HL-60/S4 treated with retinoic acid at 250 ng/mL for 4 days and 3 days (cell line): ENCODE measurements around the gene TEX35.
"Not testable (repeated sequence)": the region's sequence is repeated elsewhere in the genome, so short reads cannot be mapped to it uniquely, and the experiment has no call there.

ENCODE experiments used
- in situ Hi-C: fragments of 300-500 bp; cut with MboI; formaldehyde crosslinking; loops from 2 replicates; pipeline ENCODE4 v1.7.0; 2022; ENCODE audit warnings: low sequenced_read_pairs

Gene TEX35

DNA sequence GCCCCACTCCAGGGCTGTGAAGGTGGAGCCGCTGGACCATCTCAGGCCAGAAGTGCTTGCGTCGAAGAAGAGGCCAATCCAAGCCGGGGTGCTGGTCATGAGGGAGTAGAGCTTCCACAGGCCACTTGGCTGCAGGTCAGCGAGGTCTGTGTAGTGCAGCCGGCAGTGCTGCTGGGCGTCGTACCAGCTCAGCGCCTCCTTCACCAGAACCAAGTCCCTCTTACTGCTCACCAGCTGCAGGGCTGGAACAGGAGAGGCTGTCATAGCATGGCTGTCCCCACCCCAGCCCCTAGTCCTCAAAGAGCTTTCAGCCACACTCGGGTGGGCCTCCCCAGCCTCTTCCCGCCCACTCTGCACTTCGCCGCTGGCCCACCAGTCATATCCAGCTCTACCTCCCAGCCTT is 18.3 kb upstream of the TEX35 start:
- in situ Hi-C loops = no loop called here

DNA sequence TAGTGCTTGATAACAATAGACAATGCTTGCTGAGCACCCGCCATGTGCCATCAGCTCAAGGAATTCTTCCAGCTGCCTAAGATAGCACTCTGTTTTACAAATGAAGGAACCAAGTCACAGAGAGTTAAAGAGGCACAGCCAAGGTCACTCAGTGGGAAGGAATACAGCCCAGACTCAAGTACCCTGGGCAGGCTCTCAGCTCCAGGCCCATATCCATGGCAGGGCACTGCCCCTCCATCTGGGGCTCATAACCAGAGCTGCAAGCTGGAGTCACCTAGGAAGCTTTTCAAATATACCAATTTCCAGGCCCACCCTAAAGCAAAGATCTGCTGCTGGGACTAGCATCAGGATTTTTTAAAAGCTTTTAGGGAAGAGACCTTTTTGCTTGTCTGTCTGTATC is 17.8 kb upstream of the TEX35 start:
- in situ Hi-C loops = no loop called here

GRCh38 chr1:178495741-178496409 is 17.0 kb upstream of the TEX35 start:
- in situ Hi-C loops = no loop called here

DNA sequence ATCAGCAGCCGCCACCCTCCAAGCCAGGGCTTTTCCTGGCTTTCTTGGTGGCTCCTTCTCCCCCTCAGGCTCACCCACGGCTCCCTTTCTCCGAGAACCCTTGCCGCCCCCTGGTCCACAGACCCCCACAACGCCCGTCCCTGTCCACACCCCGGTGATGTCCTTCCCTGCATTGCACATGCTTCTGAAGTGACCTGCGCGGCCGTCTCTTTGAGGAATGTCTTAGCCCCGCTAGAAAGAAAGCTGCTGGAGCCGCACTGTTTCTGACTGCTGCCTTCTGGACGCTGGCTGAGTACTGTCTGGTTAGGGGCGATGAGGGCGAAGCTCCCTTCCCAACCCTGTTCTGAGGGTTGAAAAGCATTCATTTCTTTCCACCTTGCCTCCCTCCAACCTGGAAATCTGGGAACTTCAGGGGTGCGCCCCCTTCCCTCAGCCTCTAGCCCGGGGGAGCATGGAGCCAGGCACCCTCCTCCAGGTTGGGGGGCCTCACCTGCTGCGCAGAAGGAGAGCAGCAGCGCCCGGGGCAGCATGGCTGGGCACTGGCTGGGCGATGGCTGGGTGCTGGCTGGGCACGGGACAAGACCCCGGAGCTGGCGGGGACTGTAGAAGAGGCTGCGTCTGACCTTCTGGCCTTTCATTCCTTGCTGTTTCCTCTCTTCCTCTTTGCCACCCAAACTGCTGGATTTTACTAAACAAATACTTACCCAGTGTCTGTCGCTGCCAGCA is 16.3 kb upstream of the TEX35 start, which contains the start of gene CLEC20A:
Gene CLEC20A, minus strand, starts transcription at position 555 of the 726 bp plus-strand sequence. Its CDS starts 25 bp downstream, at position 530.
- in situ Hi-C loops = no loop called here

DNA sequence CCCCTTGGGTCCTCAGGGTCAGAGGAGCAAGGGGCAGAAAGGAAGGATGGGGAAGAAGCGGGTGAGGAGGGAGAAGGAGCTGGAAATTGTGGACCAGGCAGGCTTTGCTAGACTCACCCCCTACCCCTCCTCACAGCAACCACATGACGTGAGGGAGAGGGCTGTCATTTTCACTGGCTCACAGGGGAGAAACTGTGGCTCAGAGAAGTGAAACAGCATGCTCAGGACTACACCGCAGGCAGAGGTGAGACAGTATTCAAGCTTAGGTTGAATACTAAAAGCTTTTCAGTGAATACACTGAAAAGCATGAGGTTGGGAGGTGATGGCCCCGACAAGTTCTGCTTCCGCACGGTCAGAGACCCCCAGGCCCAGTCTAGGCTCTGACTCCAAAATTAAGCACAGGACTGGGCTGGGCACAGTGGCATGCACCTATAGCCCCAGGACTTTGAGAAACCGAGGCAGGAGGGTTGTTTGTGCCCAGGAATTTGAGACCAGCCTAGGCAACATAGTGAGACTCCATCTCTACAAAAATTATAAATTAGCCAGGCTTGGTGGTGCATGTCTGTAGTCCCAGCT is 14.9 kb upstream of the TEX35 start:
- in situ Hi-C loops = no loop called here

GRCh38 chr1:178498896-178499675 is 13.8 kb upstream of the TEX35 start:
- in situ Hi-C loops = no loop called here

GRCh38 chr1:178500091-178500770 is 12.7 kb upstream of the TEX35 start:
- in situ Hi-C loops = no loop called here

- in situ Hi-C loops = no loop called here
Observed at GRCh38 chr1:178500936-178501554, 11.9 kb upstream of the TEX35 start.

DNA sequence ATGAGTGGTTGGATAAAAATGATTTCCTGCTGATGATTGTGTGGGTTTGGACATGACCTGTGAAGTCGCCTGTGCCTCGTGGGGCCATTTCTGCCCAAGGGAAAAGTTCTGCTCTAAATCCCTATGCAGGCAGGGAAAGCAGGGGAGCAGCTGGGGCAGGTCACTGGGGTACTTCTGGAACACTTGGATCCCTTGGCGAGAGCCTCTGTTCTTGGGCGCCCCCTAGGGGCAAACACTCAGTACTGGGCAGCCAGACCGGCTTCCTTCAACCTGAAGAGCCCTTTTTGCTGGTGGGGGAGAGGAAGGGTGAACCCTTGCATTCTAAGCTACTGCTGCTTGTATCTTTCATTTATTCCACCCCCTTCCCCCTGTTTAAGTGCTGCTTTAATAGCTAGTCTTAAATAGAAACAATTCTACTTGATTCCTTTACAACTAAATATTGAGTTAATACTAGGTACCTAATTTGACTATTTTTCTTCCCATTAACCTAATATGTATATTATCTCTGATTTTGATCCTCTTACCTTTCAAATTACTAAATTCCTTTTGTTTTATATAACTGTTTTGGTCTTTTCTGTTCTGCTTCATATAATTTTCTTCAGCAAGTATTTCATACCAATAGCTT is 11.1 kb upstream of the TEX35 start:
- in situ Hi-C loops = no loop called here

DNA sequence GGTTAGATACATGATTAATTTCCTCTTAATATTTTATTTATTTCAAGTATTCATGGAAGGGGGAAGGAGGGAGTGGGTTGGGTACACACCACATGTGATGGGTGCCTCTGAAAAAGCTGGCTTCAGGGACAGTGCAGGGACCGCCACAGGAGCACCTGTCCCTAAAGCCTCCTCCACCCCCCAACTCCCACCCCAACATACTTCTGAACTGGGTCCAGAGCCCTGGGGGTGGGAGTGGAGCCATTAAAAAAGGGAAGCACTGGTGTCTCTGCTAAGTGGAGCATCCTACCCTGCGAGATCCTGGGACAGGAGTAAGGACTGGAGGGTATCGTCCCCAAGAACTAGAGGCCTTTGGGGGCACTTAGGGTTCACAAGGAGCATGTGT is 10.6 kb upstream of the TEX35 start:
- in situ Hi-C loops = no loop called here

GRCh38 chr1:178502856-178503255 is 10.1 kb upstream of the TEX35 start:
- in situ Hi-C loops = no loop called here

DNA sequence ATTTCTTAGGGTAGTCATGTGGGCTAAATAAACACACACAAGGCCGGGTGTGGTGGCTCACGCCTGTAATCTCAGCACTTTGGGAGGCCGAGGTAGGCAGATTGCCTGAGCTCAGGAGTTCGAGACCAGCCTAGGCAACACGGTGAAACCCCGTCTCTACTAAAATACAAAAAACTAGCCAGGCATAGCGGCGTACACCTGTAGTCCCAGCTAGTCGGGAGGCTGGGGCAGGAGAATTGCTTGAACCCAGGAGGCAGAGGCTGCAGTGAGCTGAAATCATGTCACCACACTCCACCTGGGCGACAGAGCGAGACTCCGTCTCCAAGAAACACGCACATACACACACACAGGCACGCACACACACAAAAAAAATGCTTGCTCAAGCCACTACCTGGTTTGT is 9.6 kb upstream of the TEX35 start:
- in situ Hi-C loops = not testable (repeated sequence)

GRCh38 chr1:178503849-178504248 is 9.1 kb upstream of the TEX35 start:
- in situ Hi-C loops = no loop called here

DNA sequence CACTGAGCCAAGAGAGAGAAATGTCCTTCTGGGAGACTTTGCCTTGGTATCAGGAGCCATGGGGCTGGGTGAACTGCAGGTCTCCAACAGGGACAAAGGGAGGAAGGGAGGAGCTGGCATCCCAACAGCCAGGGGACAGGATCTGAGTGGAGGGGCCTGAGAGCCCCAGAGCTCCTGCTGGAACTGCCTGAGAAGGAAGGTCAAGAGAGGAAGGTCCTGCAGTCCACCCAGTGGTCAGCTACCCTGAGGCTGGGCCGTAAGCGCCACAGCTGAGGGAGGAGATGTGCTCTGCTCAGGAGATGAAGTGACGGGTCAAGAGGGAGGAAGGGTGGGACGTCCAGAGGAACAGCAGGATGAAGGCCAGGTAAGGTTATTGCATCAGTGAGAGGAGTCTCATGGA is 8.6 kb upstream of the TEX35 start:
- in situ Hi-C loops = no loop called here

DNA sequence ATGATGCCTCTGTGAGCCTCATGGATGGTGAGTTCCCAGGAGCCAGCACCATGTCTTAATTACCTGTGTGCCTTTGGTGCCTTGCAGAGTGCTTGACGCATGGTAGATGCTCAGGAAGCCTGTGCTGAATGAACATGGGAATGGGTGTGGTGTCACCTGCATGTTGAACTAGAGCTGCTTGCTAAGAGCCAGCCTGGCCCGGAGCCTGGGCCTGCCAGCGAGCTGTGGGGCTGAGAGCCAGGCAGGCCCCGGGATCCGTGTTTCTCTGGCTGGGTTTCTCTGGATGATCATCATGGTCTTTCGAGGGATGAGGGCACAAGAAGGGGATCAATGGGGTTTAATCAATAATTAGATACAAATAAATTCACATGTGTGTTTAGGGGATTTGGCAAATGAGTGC is 6.7 kb upstream of the TEX35 start:
- in situ Hi-C loops = no loop called here

DNA sequence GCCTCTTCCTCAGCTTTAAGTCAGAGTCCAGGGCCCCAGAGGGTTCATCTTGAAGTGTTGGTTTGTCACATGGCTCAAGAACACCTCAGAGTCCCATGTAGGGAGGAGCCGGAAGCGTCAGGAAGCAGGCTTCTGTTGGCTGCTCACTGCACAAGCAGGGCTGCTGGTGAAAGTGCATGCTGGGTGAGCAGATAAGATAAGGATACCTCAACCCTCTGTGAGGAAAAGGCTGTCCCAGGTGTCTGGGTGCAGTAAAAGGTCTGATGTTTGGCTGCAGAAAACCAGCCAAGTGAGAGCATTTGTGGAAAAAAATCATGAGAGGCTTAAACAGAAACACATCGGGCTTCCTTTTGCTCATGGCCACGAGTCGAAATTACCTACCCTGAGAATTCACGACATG is 6.2 kb upstream of the TEX35 start:
- in situ Hi-C loops = no loop called here

DNA sequence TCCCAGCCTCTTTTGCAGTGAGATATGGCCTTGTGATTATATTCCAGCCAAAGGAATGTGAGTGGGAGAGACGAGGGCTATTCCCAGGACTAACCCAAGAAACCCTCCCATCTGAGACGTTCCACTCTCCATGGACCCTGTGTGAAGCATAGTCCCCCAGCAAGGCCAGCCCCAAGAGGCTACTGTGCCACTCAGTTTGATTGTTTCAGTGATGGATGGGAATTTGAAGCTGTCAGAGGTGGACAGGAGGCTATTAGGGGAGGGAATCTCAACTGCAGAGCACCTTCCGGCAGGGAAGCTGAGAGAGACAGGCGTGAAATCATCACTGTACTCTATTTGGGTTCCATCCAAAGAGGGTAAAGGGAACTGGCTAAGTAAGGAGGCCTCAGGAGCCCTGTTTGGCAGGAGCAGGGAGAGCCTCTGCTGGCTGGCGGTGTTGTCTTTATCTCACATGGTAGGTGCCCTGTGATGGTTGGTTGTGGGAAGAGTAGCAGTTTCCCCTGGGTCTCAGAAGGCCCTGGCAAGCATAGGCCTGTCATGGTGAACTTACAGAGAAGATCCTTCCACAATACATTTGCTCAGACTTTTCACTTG is 3.4 kb upstream of the TEX35 start:
- in situ Hi-C loops = no loop called here

DNA sequence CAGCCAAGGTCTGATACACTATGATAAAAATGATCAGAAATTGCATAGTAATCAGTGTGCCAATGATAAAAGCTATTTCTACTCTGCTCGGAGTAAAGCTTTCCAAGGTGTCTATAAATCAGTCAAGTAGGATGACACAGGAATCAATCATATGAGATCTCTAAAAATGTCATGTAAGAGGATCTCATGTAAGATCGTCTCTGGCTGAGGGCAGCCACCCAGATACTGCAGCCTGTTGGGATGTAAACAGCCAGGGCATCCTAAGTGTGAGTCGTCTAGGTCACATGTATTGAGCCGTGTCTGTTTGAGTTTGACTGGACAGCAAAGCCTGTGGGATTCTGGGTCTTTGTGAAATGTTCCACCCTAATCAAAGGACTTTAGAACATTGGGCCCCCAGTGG is 2.8 kb upstream of the TEX35 start:
- in situ Hi-C loops = no loop called here

DNA sequence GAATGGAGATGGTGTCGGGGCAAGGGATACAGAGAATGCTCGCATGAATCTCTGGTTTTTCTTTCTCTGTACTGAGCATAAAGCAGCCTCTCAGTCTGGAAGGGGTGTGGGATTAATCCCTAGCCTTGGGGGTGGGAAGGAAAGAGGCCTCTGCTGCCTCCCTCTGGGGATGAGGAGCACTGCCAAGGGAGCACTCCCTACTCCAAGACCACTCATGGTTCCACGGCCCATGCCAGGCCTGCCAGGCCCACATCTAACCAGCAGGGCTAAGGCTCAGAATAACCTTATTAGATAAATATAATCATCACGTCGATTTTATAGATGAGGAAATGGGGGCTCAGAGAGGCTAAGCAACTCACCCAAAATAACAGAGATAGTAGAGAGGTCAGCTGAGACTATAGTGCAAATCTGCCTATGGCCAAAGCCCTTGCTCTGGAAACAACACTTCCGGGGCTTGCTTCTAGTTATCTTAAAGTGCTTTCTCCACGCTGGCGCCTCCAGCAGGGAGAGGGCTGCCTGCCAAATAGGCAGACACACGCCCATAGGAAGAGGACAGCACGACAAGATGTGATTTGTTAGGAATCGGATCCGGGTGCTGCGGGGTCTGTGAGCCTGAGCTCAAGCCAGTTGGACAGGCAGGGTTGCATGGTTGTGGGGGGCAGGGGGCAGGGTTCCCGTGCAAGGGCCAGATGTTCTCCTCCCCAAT is 522 bp downstream of the TEX35 start:
- in situ Hi-C loops = no loop called here
